Measurements from ENCODE around the gene SELENOP. TPM values are rescaled to one million over a fixed set of nuclear protein-coding genes. Genes with fewer than 3 reads are reported as not detected.

SELENOP gene
- polyA plus RNA-seq, 1 donor from 2014 or later = 5.0 TPM

GRCh38 chr5:42781584-42781983 lies 30.1 kb downstream of the SELENOP start:
- Histone ChIP-seq H3K27me3 (ENCODE audit: insufficient read depth, low read depth, low read length) (no peaks in the 10 kb centered on the region), H4K20me1 (ENCODE audit: insufficient read depth) (no peaks in the 10 kb centered on the region), H3K9me3 (ENCODE audit: low read length) (no peaks in the 10 kb centered on the region), H3K36me3 (ENCODE audit: insufficient read depth, low read length) (no peaks in the 10 kb centered on the region), H3K27ac (ENCODE audit: low read length) (no peak overlapping the region), H3F3A (ENCODE audit: insufficient read depth, low read length, poor library complexity, severe bottlenecking) (no peaks in the 10 kb centered on the region), H3K9me2 (ENCODE audit: insufficient read depth, low read length) (no peaks in the 10 kb centered on the region), H3K4me2 (ENCODE audit: low read length) (no peak overlapping the region), H2AFZ (ENCODE audit: low read depth, low read length) (no peak overlapping the region), H3K9ac (ENCODE audit: low read length) (no peak overlapping the region), H3K79me2 (replicated peaks; ENCODE audit: insufficient read depth, low read length) (no peaks in the 10 kb centered on the region), H3K4me3 (ENCODE audit: low read length) (no peak overlapping the region)
- no peak for TF ChIP-seq EP300 (conservative IDR thresholded peaks at IDR 0.05; ENCODE audit: poor library complexity, severe bottlenecking)

GRCh38 chr5:42779083-42779482 lies 32.6 kb downstream of the SELENOP start:
- Histone ChIP-seq H3K9me2 (ENCODE audit: insufficient read depth, low read length) (no peaks in the 10 kb centered on the region), H3K36me3 (ENCODE audit: insufficient read depth, low read length) (no peaks in the 10 kb centered on the region), H3K4me2 (ENCODE audit: low read length) (no peak overlapping the region), H3K79me2 (replicated peaks; ENCODE audit: insufficient read depth, low read length) (no peaks in the 10 kb centered on the region), H3F3A (ENCODE audit: insufficient read depth, low read length, poor library complexity, severe bottlenecking) (no peaks in the 10 kb centered on the region), H3K9ac (ENCODE audit: low read length) (no peak overlapping the region), H3K4me3 (ENCODE audit: low read length) (no peak overlapping the region), H3K9me3 (ENCODE audit: low read length) (no peaks in the 10 kb centered on the region), H3K27ac (ENCODE audit: low read length) (no peak overlapping the region), H3K27me3 (ENCODE audit: insufficient read depth, low read depth, low read length) (no peaks in the 10 kb centered on the region), H4K20me1 (ENCODE audit: insufficient read depth) (no peaks in the 10 kb centered on the region), H2AFZ (ENCODE audit: low read depth, low read length) (no peak overlapping the region)
- TF ChIP-seq REST (IDR thresholded peaks at IDR 0.05; ENCODE audit: borderline replicate concordance) = no peak
- TF ChIP-seq POLR2AphosphoS5 (IDR thresholded peaks at IDR 0.05) = no peak
- TF ChIP-seq EP300 (conservative IDR thresholded peaks at IDR 0.05; ENCODE audit: poor library complexity, severe bottlenecking) = no peak
- TF ChIP-seq TAF1 (IDR thresholded peaks at IDR 0.05; ENCODE audit: low read depth) = no peak
- TF ChIP-seq SMC3 (conservative IDR thresholded peaks at IDR 0.05; ENCODE audit: poor library complexity) = no peak
- TF ChIP-seq EZH2 (IDR thresholded peaks at IDR 0.05; ENCODE audit: borderline replicate concordance, insufficient read depth, low read length, poor library complexity, severe bottlenecking) = no peak
- no peak for TF ChIP-seq MXI1 (conservative IDR thresholded peaks at IDR 0.05; ENCODE audit: poor library complexity, severe bottlenecking)
- no peak for TF ChIP-seq CTCF (IDR thresholded peaks at IDR 0.05; ENCODE audit: poor library complexity, severe bottlenecking)

Measured in neural cell (in vitro differentiated cells).